A549 (cell line): ENCODE data around the gene CFB. TPM values are rescaled to one million over a fixed set of nuclear protein-coding genes. Genes with fewer than 3 reads are reported as not detected.

Source experiments
- ATAC-seq, 2 experiments: fragments of 200-7000 bp in 1 of 2; fragments of >200 bp in 1 of 2; cut with Nextera tagmentation in 1 of 2; cut with Tn5 transposase in 1 of 2; 3 replicates each; pipeline versions ENCODE4 v1.8.0 to v1.9.1; 2018 to 2020; ENCODE audit warnings: mild to moderate bottlenecking in 1 of 2, moderate library complexity in 1 of 2
- CTCF ChIA-PET: fragments of 300-600 bp; sonication (Branson Sonifier 250); formaldehyde crosslinking; extraction: SDS; loops from one replicate; lab custom pipeline; 2021; ENCODE audit warnings: antibody characterized with exemption, inconsistent platforms; lab: Yijun Ruan, JAX
- POLR2A ChIA-PET: fragments of 350-600 bp; formaldehyde crosslinking; extraction: SDS; loops from one replicate; lab custom pipeline; 2021; ENCODE audit warnings: antibody characterized with exemption, inconsistent platforms; lab: Yijun Ruan, JAX
- DNase-seq, 2 experiments: peaks; one replicate each; pipeline versions ENCODE4 v3.0.0 to v3.0.0-alpha.2; 2011 to 2016; ENCODE audit warnings: low read depth in 1 of 2, low spot score in 1 of 2
- FAIRE-seq: peaks from 2 replicates; lab custom pipeline; 2011; peaks lifted over from hg19 to GRCh38; lab: Jason Lieb, UNC
- H3K27ac ChIP-seq, 2 experiments: fragments of >200 bp; sonication (Bioruptor Twin); formaldehyde crosslinking; 3 replicates each; pipeline ENCODE4 v1.5.1; 2016 to 2017
- H3K4me1 ChIP-seq: fragments of >200 bp; sonication (Bioruptor Twin); formaldehyde crosslinking; 3 replicates; pipeline ENCODE4 v1.6.1; 2016
- H3K4me2 ChIP-seq: fragments of >200 bp; sonication (Bioruptor Twin); formaldehyde crosslinking; 3 replicates; pipeline ENCODE4 v1.6.1; 2016
- H3K4me3 ChIP-seq: fragments of >200 bp; sonication (Bioruptor Twin); formaldehyde crosslinking; 3 replicates; pipeline ENCODE4 v1.5.1; 2016
- H3K9me3 ChIP-seq: fragments of >200 bp; sonication (Bioruptor Twin); formaldehyde crosslinking; 3 replicates; pipeline ENCODE4 v1.6.1; 2016
- CBX2 ChIP-seq: fragments of 200-600 bp; sonication (generic); IDR thresholded peaks from 2 replicates; pipeline ENCODE4 v1.6.1; 2016; ENCODE audit warnings: low read depth, mild to moderate bottlenecking, borderline replicate concordance
- CHD2 ChIP-seq: fragments of 150-350 bp; IDR thresholded peaks from 2 replicates; pipeline ENCODE4 v1.6.1; 2014; ENCODE audit warnings: low read length; ENCODE audit not compliant: partially characterized antibody
- EHF ChIP-seq: fragments of 250-450 bp; sonication (Bioruptor Pico); IDR thresholded peaks from 2 replicates; pipeline ENCODE4 v1.5.0; 2020; ENCODE audit warnings: mild to moderate bottlenecking
- EHMT2 ChIP-seq: fragments of 200-600 bp; sonication (generic); IDR thresholded peaks from 2 replicates; pipeline ENCODE4 v1.6.1; 2016; ENCODE audit warnings: antibody characterized with exemption, low read depth, mild to moderate bottlenecking, moderate library complexity
- FOSB ChIP-seq: fragments of 250-450 bp; sonication (Bioruptor Pico); IDR thresholded peaks from 2 replicates; pipeline ENCODE4 v1.5.0; 2020; ENCODE audit warnings: mild to moderate bottlenecking, moderate library complexity
- FOSL2 ChIP-seq, 2 experiments: fragments of 450-650 bp in 1 of 2; fragments of >200 bp in 1 of 2; sonication (Bioruptor Twin) in 1 of 2; formaldehyde crosslinking; IDR thresholded peaks; 2 replicates each; pipeline versions ENCODE4 v1.5.0 to v1.6.1; 2016 to 2020; ENCODE audit warnings: mild to moderate bottlenecking in 1 of 2, moderate library complexity in 1 of 2
- HES2 ChIP-seq: fragments of >200 bp; sonication (Bioruptor Twin); formaldehyde crosslinking; IDR thresholded peaks from 2 replicates; pipeline ENCODE4 v1.6.1; 2016
- HEYL ChIP-seq: fragments of 250-450 bp; sonication (Bioruptor Pico); IDR thresholded peaks from 2 replicates; pipeline ENCODE4 v1.8.0; 2021; ENCODE audit warnings: mild to moderate bottlenecking, moderate library complexity
- HMGXB4 ChIP-seq: fragments of 250-450 bp; sonication (Bioruptor Pico); IDR thresholded peaks from 2 replicates; pipeline ENCODE4 v1.5.0; 2021; ENCODE audit warnings: mild to moderate bottlenecking, moderate library complexity, borderline replicate concordance
- HOXB13 ChIP-seq: fragments of 250-450 bp; sonication (Bioruptor Pico); IDR thresholded peaks from 2 replicates; pipeline ENCODE4 v1.5.0; 2020; ENCODE audit warnings: low read depth, mild to moderate bottlenecking, moderate library complexity
- KDM1A ChIP-seq: fragments of 200-600 bp; sonication (generic); IDR thresholded peaks from 2 replicates; pipeline ENCODE4 v1.6.1; 2016; ENCODE audit warnings: low read depth, mild to moderate bottlenecking
- KDM5A ChIP-seq: fragments of 200-600 bp; sonication (generic); IDR thresholded peaks from 2 replicates; pipeline ENCODE4 v1.6.1; 2016; ENCODE audit warnings: antibody characterized with exemption, mild to moderate bottlenecking
- MAFK ChIP-seq: fragments of 450-650 bp; IDR thresholded peaks from 2 replicates; pipeline ENCODE4 v1.6.1; 2014; ENCODE audit not compliant: partially characterized antibody
- NR3C1 ChIP-seq: fragments of >200 bp; sonication (Bioruptor Twin); formaldehyde crosslinking; IDR thresholded peaks from 3 replicates; pipeline ENCODE4 v1.6.1; 2017
- RAD21 ChIP-seq, 2 experiments: fragments of >200 bp in 1 of 2; sonication (Bioruptor Twin) in 1 of 2; formaldehyde crosslinking in 1 of 2; IDR thresholded peaks in 1 of 2; conservative IDR thresholded peaks in 1 of 2; 2 replicates in 1 of 2; 3 replicates in 1 of 2; pipeline ENCODE4 v1.6.1; 2012 to 2018; ENCODE audit warnings: inconsistent platforms in 1 of 2
- USF2 ChIP-seq: fragments of 450-650 bp; IDR thresholded peaks from 2 replicates; pipeline ENCODE4 v1.6.1; 2014; ENCODE audit warnings: antibody characterized with exemption
- ZSCAN20 ChIP-seq: fragments of 250-450 bp; sonication (Bioruptor Pico); IDR thresholded peaks from 2 replicates; pipeline ENCODE4 v1.8.0; 2022; ENCODE audit warnings: mild to moderate bottlenecking, moderate library complexity
- WGBS: methylation state at CpG from one replicate; pipeline ENCODE4 v1.1.6; 2017; ENCODE audit errors: missing lambda C conversion rate; 5-methylcytosine and 5-hydroxymethylcytosine counted together
- polyA plus RNA-seq, 4 experiments: library from polyadenylated mRNA; depleted of rRNA in 3 of 4; stranded (reverse); fragments of >200 nt; fragmentation: RNase III in 1 of 4; extraction: RNeasy Plus Mini Kit Qiagen cat#74134 plus additional on column Dnase treatment in 1 of 4; gene quantifications; 2 replicates in 3 of 4; 3 replicates in 1 of 4; pipeline ENCODE4 v1.2.3, GENCODE V29; 2011 to 2017

The CFB gene
- polyA plus RNA-seq, 2 of the 4 experiments (the other 2 are of a cell fraction), result 4.4 to 5.6 TPM

- H3K9me3 ChIP-seq, result no peaks in the 10 kb centered on the region
- H3K4me1 ChIP-seq, result peaks cover 9% of the 10 kb centered on the region; the same call in 2 of the 3 replicates
- FAIRE-seq (no peak), DNase-seq (no peak), ATAC-seq (no peak)
- H3K4me2 ChIP-seq, result no peak overlapping the region
- POLR2A ChIA-PET, result no interaction called here
- 98% methylated on average over 28 of the region's 28 CpGs for WGBS
- CTCF ChIA-PET, result interaction anchor here (0.9 to 3.2 kb wide), 2 partner anchors 25 to 57 kb away, joined by 4 to 14 read pairs; partner anchors contain the start of gene EHMT2
- no peak for TF ChIP-seq USF2
- TF ChIP-seq CHD2, result no peak
- TF ChIP-seq FOSL2 (IDR thresholded peaks at IDR 0.05), result no peak
- TF ChIP-seq FOSL2 (CRISPR knock-in tag; IDR thresholded peaks at IDR 0.05), result no peak
- no peak for TF ChIP-seq HES2
- TF ChIP-seq KDM1A, result no peak
- TF ChIP-seq HEYL (CRISPR knock-in tag), result no peak
- TF ChIP-seq NR3C1, result no peak
- TF ChIP-seq CBX2, result no peak
- no peak for TF ChIP-seq FOSB (CRISPR knock-in tag)
- TF ChIP-seq EHMT2, result no peak
- TF ChIP-seq, all 56 proteins: peak for 0
- H3K27ac ChIP-seq, result no peak overlapping the region
- no peak overlapping the region for H3K4me3 ChIP-seq
Observed at GRCh38 chr6:31954511-31954910, 8.6 kb downstream of the CFB start.

- Histone ChIP-seq H3K9me3 (no peaks in the 10 kb centered on the region), H3K27ac (no peak overlapping the region), H3K4me1 (peaks cover 13% of the 10 kb centered on the region; the same call in 2 of the 3 replicates)
- no peak for ATAC-seq
- CTCF ChIA-PET, result interaction anchor here (2.2 kb wide), 1 partner anchor 15 kb away, joined by 10 read pairs; the partner anchor contains the start of gene DXO
- no peak for DNase-seq
- 91% methylated on average over 3 of the region's 3 CpGs for WGBS
- no peak for TF ChIP-seq HOXB13
- TF ChIP-seq HMGXB4 (CRISPR knock-in tag), result no peak
- TF ChIP-seq HES2, result no peak
- TF ChIP-seq MAFK, result no peak
- no peak for TF ChIP-seq ZSCAN20 (CRISPR knock-in tag)
- no peak for TF ChIP-seq KDM1A
- no peak for TF ChIP-seq EHMT2
- no peak for TF ChIP-seq CHD2
- TF ChIP-seq, all 56 proteins: peak for 0
- POLR2A ChIA-PET, result no interaction called here
- no peak for FAIRE-seq
- no peak overlapping the region for H3K4me3 ChIP-seq
- H3K4me2 ChIP-seq, result no peak overlapping the region
Observed at GRCh38 chr6:31956796-31957195, 10.9 kb downstream of the CFB start.

GRCh38 chr6:31958412-31958740 is 12.5 kb downstream of the CFB start:
- WGBS, result 5% methylated on average over 11 of the region's 11 CpGs
- TF ChIP-seq EHF (no peak), KDM5A (0 out of 2 replicates have a peak, but pooled peaks have one; percentile 54), RAD21 (conservative IDR thresholded peaks at IDR 0.05 in 1 of 2, IDR thresholded peaks at IDR 0.05 in 1 of 2) (no peak)
- ChIA-PET CTCF (interaction anchor here (0.8 to 2.2 kb wide), 2 partner anchors 14 to 16 kb away, joined by 3 to 10 read pairs; partner anchors contain the start of gene DXO), POLR2A (interaction anchor here (1.0 to 2.3 kb wide), 2 partner anchors 13 to 60 kb away, joined by 3 to 13 read pairs; partner anchors contain the start of gene DXO)
- FAIRE-seq (no peak), DNase-seq (no peak), ATAC-seq (peak; percentile 27 to 31; a peak in 4 of 6 replicates)
- H3K4me1 ChIP-seq, result peaks cover 13% of the 10 kb centered on the region; the same call in 2 of the 3 replicates
- H3K9me3 ChIP-seq, result no peaks in the 10 kb centered on the region
- H3K4me2 ChIP-seq, result peak overlapping the region; percentile 90
- peak overlapping the region; percentile 91 to 93 for H3K27ac ChIP-seq
- H3K4me3 ChIP-seq, result peak overlapping the region; percentile 94
